ENCODE measurements around the gene CD247.
A peak's percentile ranks its signal among the peaks of the same experiment; 100 is the strongest.

Gene CD247

DNA sequence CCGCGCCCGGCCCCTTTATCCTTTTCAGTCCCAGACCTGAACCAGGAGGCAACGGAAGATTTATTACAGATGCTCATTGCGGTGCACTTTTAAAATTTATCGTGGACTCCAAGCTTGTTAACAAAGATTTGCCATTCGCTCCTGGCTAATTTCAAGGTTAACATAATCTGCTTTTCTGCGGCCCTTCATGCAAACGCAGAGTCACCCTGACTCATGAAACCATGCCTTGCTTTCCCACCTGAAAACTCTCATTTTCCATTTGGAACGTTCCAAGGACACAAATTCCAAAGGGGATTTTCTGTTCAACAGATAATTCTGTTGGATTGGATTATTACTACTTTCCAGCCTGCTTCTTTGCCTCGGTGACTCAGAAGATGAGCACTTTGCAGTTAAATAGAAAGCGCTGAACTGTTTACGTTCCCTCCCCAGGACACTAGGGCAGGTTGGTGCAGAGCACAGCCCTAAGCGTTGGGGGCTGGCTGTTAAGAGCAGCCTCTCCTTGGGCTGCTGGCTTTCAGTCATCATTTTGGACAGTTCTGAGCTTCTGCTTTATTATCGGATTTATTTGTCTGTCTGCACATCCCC is 51.1 kb downstream of the CD247 start:
- H3K27ac ChIP-seq, result no peak overlapping the region
- no peak for DNase-seq (ENCODE audit: low read depth, low spot score)

DNA sequence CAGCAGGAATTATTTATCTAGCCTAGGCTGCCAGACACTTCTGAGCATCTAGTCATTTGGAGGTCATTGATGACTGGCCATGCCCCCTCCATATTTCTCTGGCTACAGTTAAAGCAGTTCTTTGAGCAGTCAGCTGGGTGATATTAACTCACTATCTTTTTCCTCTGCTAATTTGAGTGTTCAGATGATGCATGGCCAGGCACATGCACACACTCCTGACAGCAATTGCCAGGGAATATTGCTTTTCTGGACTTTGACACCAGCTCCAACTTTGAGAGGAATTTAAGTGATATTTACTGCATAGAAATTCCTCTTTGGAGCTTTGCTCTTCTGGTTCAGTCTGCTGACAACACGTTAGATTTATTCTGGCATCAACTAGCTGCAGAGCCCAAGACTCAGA is 52.6 kb downstream of the CD247 start:
- no peak overlapping the region for H3K27ac ChIP-seq
- DNase-seq (ENCODE audit: low read depth, low spot score), result no peak

DNA sequence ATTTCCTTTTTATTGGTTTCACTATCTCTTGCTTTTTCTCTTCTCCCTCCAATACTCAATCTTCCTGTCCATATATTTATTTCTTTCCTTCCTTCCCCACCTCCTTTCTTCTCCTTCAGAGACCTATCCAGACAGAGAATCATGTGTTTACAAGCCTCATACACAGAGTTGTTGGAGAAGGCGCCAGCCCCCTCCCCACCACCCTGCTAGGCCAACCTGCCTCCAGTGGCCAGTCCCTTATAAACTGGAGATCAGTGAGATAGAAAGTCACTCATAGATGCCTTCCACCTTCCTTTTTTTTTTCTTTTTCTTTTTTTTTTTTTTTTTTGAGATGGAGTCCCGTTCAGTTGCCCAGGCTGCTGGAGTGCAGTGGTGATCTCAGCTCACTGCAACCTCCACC is 53.3 kb downstream of the CD247 start:
- no peak for DNase-seq (ENCODE audit: low read depth, low spot score)
- H3K27ac ChIP-seq, result no peak overlapping the region

DNA sequence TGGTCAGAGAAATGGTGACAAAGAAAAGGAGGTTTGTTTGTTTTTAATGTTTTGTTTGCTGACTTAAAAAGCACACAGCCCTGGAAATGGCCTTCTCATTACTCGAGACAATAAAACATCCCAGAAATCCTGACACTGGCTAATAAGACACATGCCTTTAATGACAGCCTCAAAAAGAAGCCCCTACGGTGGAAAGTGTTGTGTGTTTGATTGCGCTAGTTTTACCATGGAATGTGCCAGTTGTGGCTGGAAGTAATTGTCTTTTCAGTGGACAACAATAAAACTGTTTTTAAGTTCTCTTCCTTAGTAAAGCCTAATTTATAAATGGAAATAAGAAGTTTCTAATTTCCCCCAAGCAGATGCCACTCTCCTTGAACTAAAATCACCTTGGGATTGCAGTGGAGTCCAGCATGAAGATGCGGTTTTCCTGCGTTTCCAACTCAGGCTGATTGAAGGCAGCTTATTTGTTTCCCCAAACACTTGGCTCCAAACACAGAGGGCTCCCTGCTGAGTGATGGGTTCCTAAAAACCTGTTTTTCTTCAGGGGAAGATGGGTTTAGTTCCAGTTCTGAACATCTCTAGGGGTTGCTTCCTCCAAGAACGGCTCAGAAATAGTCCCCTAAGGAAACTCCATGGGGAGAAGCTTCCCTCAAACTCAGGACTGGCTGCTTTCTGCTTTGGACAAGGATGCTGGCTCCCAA is 54.3 kb downstream of the CD247 start:
- no peak for DNase-seq (ENCODE audit: low read depth, low spot score)
- H3K27ac ChIP-seq, result no peak overlapping the region

DNA sequence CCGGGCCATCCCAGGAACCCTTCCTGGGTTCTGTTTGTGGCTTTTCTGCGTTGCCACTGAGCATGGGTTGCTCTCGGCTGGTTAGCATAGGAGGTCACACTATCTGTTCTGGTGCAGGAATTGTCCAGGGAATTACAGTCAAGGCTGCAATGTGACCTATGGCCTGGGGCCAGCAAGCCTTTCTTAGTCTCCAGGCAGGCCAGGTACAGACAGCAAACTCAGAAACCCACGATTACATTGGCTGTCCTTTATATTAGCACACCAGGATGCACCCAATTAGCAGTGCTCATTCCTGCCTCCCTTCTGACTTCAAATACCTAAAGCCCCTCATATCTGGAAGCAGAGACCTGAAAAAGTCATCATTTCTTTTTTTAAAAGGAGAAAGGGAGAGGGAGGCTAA is 55.2 kb downstream of the CD247 start:
- DNase-seq (ENCODE audit: low read depth, low spot score), result no peak
- H3K27ac ChIP-seq, result no peak overlapping the region

DNA sequence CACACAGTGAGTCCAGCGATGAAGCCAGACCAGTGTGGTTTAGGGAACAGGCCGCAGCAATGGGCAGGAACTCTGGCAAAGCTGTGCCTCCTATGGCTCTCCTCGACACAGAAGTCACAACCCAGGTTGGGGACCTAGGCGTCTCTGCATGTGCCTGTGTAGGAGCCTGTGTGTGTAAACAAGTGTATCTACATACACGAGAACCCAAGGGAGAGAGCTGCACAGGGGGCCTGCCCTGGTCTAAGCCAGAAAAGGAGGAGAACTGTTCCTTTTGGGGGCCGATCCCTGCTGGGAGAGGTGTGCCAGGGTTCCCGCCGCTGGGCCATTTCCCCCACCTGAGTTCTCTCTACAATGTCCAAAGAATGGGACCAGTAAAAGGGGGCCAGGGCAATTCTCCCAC is 56.0 kb downstream of the CD247 start:
- DNase-seq (ENCODE audit: low read depth, low spot score), result no peak
- no peak overlapping the region for H3K27ac ChIP-seq

DNA sequence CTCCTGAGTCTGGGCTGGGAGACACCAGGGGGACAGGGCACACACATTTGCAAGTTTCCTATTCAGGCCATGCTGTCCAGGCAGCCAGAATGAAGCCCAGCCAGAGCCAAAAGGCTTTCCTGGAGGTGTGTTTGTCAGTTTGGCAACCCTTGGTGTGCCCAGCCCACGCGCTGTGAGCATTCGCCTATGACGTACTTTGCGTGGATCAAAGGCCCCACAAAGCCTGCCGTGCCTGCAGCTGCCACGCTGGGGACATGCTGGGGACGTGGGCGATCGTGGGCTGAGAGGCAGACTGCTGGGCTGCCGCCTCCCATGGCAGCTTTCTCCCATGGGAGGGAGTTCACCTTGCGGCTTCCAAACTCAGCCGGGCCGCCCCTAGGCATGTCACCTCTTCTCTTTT is 57.5 kb downstream of the CD247 start:
- no peak for DNase-seq (ENCODE audit: low read depth, low spot score)
- no peak overlapping the region for H3K27ac ChIP-seq

DNA sequence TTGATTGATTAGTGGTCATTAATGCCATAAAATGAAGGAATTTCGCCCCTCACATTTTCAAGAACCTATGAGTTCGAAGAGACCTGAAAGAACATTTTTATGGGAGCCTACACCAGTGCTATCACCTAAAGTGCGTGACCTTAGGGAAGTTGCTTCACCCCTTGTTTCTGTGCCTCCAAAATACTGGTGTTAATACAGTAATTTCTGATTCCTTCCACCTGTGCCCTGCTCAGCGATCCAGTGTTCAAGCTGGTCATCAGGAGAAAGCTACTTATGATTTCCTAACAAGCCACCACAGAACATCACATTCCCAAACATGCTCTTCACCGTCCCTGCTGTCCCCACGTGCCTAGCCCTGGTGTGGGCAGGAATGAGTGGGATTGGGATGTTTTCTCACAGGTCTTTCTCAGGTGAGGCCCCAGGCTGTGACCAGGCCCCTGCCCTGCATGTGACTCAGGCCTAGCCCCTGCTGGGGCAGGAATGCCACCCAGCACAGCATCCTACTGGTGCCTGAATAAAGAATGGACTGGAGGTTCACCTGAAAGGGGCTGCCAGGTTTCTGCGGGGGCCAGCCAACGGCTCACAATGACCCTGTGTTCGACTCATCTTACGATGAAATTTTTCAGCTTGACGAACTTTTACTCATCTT is 60.3 kb downstream of the CD247 start:
- DNase-seq (ENCODE audit: low read depth, low spot score), result no peak
- no peak overlapping the region for H3K27ac ChIP-seq

DNA sequence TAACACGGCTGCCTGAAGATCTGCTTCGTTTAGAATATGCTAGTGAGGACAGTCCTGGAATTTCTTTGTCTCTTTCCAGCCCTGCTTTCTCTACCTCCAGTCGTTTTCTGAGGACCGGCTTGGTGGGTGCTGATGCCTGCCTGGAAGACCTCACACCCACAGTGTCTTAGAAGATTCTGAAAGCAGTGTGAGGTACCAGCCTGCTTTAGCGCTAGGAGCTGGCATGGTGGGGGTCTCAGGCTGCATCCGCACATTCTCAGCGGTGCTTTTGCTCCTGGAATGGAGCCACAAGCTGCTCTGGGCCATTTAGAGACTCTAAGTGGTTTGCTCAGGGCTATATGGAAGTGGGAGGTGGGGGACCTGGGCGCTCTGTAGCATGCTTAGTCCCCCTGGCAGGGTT is 61.4 kb downstream of the CD247 start:
- H3K27ac ChIP-seq, result no peak overlapping the region
- DNase-seq (ENCODE audit: low read depth, low spot score), result no peak

DNA sequence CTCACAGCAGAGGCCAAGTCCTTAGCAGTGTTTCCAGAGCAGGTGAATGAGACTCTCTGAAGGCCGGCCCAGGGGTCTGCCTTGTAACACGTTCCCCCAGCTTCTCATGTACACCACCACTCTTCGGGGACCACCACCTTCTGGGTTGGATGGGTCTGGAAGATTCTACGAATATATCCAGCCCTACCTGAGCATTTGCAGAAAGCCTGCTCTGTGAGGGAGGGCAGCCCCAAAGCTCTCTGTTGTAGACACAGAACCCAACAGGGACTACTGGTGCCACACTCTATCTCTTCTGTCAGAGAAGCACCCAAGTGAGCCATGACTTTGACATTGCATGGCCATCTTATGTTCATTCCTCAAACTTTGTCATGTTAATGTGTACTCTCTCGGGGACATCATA is 61.8 kb downstream of the CD247 start:
- H3K27ac ChIP-seq, result no peak overlapping the region
- DNase-seq (ENCODE audit: low read depth, low spot score), result no peak

DNA sequence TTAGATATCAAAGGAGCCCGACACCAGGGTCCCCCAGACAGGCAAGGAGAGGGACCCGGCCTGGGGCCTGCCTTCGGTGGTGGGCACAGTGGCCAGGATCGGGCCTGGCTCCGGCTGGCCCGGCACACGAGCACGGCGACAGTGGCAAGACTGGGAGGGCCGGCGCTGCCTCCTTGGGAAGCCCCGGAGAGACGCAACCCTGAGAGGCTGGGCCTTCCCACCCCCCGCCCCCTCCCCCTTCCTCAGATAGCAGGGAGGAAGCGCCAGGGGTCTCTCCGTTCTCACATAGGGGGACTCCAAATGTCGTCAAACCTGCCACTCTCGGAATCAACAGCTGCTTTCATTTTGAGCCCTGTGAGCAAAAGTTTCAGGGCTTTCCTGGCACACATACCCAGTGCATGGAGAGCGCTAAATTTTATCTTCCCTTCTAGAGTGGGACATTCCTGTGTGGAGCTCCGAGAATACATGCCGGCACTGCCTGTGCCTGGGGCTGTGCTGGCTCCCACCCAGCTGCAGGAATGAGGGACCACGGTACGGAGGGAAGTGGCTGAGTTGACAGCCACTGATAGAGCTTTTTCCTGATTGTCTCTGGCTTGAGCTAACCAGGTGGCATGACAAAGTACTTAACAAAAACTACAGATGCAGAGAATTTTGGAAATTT is 62.4 kb downstream of the CD247 start:
- DNase-seq (ENCODE audit: low read depth, low spot score), result no peak
- no peak overlapping the region for H3K27ac ChIP-seq

DNA sequence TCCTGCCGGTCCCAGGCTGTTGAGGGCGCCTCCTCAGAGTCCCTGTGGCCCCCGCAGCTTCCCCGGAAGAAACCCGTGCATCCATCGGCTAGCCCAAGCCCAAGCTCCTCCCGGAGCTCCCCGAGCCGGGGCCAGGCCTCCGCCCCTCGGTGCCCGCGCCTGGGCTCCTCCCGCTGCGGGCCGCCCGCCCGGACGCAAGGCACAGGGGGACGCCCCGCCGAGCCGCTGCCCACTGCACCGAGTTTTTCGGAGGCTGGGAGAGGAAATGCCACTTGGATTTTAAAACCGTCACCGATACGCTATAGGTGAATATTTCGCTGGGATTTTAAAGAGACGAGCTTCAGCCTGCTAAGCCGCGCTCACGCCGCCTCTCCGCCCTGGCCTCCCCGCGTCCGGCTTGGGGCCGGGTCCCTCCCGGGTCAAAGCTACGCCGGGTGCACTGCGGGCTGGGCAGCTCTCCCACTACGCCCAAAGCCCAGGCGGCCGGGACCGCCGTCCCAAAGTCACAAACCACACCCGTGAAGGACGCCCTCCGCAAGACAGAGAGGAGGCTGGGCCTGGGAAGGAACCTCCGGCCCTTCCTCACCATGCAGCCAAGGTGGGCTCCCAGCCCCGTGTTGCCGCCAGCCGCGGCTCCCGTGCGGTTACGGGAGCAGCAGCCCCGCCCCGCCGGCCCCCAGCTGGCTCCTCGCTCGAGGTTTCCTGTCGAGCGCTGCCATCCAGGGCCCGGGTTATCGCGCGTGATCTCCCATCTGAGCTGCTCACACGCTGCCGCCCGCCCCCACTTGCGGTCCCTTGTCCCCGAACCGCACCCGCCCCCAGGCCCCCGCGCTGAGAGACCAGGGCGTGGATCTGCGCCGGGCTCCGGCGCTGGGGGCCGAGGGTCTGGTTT is 63.2 kb downstream of the CD247 start:
- DNase-seq (ENCODE audit: low read depth, low spot score), result no peak
- H3K27ac ChIP-seq, result no peak overlapping the region

DNA sequence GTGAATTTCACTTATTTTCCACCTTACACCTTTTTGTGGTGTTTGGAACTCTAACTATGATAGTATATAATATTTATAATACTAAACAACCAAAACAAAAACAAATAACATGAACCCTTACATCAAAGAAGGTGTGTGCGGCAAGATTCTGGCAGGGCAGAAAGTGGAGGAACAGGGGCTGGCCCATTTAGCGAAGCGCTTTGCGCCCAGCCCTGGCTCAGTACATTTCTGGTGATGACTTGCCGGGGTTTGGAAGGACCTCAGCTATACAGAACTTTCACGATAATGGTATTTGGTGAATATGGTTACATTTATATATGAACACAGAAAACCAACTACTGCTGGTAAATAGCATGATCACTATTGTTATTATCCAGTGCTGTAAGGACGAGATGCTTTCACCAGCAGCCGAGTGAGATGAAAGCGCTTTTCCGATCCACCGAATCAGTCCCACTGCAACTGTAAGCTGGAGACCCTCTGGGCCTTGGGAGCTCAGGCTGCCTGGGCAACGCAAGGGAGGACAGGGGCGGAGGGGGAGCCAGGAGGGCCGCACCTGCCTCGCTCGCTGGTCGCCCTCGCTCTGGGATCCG is 63.9 kb downstream of the CD247 start:
- DNase-seq (ENCODE audit: low read depth, low spot score), result no peak
- H3K27ac ChIP-seq, result no peak overlapping the region

DNA sequence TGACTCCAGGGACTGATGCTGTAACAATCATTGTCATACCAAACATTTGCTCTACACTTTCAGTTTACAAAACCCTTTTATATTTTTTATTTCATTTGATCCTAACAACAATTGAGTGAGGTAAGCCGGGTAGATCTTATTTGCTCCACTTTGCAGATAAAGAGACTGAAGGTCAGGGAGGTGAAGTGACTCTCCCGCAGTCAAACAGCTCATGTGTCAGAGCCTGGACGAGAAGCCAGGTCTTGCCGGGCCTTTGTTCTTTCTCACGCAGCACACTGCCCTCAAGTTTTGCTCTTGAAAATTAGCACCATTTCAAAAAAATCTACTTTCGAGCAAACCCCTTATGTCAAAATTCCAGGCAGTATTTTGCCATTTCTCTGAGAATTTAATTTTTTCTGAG is 65.2 kb downstream of the CD247 start:
- H3K27ac ChIP-seq, result no peak overlapping the region
- no peak for DNase-seq (ENCODE audit: low read depth, low spot score)

DNA sequence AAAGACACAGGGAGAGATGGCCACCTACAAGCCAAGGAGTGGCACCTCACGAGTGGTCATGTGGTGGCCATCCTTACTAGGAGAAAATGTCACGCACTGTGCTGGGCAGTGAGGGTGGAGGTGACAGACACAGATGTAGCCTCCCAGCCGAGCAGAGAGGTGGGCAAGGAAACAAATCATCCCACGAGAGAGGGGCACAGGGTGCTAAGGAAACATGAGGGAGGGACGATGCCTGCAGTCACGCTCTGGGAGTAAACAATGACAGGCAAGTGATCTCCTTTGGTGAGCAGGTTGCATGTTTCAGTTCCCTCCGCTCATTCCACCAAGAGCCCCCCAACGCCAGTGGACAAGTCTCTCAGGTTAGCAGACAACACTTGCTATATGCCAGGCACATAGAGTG is 65.8 kb downstream of the CD247 start:
- no peak overlapping the region for H3K27ac ChIP-seq
- DNase-seq (ENCODE audit: low read depth, low spot score), result no peak

DNA sequence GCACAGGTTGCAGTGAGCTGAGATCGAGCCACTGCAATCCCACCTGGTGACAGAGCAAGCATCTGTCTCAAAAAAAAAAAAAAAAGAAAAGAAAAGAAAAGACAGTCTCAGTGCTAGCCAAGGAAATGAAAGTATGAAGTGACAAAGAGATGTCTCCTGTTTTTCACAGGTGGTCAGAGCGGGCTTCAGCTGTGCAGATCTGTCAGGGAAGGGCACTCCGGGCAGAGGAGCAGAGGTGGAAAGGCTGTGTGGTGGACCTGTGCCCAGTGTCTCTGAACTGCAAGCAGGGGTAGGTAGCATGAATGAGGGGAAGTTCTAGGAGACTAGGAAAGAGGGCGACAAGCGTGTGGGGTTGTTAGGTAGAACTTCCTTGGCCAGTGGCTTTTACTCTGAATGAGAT is 67.5 kb downstream of the CD247 start:
- H3K27ac ChIP-seq, result no peak overlapping the region
- no peak for DNase-seq (ENCODE audit: low read depth, low spot score)

DNA sequence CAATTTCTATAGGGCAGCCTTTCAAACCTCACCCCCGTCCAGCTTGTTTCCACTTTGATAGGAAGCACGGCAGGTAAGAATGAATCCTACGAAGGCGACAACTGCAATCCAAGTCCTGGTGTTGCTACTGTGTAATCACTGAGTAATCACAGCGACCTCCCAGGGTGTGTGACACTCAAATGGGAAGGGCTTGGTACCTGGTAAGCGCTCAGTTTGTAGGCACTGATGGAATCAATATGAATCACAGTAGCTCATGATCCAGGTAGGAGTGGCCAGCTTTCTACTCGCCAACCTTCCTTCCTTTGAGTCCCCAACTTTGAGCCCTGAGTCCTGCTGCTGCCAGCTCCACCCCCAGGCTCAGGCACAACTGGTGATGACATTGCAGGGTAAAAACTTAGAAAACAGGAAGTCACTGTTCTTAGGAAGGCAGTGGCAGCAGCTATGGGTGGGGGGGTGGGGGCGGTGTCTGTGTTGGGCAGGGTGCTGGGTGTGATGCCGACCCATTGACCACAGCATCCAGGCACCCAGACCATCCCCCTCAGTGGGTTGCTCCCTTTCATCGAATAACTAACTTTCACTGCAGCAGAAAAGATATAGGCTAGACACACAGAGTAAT is 70.7 kb downstream of the CD247 start:
- peak overlapping the region; percentile 31 for H3K27ac ChIP-seq
- peak; percentile 40 for DNase-seq (ENCODE audit: low read depth, low spot score)

DNA sequence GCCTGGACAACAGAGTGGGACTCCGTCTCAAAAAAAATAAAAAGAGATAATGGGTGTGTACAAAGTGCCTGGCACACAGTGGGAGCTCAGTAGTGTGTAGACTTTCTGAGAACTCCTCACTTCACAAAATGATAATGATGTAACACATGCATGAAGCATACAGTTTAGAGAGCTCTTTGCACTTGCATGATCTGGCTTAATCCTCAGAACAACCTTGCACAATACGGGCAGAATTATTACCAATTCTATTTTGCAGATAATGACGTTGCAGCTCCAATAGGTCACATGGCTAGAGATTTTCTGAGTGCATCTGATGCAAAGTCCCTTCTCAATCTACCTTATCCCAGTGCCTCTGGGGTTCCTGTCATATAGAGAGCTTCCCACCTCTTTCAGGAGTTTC is 71.4 kb downstream of the CD247 start:
- peak overlapping the region; percentile 31 for H3K27ac ChIP-seq

DNA sequence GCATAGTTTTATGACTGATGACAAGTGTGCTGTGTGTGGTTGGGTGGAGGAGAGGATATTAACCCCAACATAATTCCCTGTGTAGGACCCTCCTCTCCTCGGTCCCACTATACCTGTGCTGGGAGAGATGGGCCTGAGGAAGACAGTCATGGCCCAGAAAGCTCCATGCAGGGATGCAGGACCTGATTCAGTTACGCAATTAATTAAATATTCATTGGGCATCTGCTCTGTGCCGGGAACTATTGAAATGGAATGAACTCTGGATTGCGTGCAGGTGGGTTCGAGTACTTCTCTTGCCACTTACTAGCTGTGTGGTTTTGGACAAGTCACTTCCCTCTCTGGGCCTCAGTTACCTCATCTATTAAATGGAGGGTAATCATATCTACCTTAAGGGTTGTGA is 74.6 kb downstream of the CD247 start:
- no peak for DNase-seq (ENCODE audit: low read depth, low spot score)
- no peak overlapping the region for H3K27ac ChIP-seq

More for the DNA sequence above, 71.4 kb downstream of the CD247 start:
- DNase-seq (ENCODE audit: low read depth, low spot score), result no peak

Data from epithelial cell of prostate (primary cell).